GM12864 (cell line): Measurements from ENCODE around the gene NOL7.

Experiments
- DNase-seq: peaks from one replicate; pipeline ENCODE4 v3.0.0-alpha.2; 2011; ENCODE audit warnings: low read depth
- H3K4me3 ChIP-seq: 2 replicates; pipeline ENCODE4 v1.5.1; 2011; ENCODE audit warnings: mild to moderate bottlenecking, low read depth, low read length, control low read depth
- TF ChIP-seq, protein P1 (sequence below): IDR thresholded peaks from 2 replicates; pipeline ENCODE4 v1.5.1; 2011; ENCODE audit warnings: low read depth, mild to moderate bottlenecking, moderate library complexity, low read length, control low read depth, inconsistent platforms; ENCODE audit errors: missing control alignments

NOL7 gene

GRCh38 chr6:13613029-13613594 is 2.0 kb upstream of the NOL7 start:
- TF ChIP-seq, protein P1, sequence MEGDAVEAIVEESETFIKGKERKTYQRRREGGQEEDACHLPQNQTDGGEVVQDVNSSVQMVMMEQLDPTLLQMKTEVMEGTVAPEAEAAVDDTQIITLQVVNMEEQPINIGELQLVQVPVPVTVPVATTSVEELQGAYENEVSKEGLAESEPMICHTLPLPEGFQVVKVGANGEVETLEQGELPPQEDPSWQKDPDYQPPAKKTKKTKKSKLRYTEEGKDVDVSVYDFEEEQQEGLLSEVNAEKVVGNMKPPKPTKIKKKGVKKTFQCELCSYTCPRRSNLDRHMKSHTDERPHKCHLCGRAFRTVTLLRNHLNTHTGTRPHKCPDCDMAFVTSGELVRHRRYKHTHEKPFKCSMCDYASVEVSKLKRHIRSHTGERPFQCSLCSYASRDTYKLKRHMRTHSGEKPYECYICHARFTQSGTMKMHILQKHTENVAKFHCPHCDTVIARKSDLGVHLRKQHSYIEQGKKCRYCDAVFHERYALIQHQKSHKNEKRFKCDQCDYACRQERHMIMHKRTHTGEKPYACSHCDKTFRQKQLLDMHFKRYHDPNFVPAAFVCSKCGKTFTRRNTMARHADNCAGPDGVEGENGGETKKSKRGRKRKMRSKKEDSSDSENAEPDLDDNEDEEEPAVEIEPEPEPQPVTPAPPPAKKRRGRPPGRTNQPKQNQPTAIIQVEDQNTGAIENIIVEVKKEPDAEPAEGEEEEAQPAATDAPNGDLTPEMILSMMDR = no peak
- peak overlapping the region; percentile 97; the same call in 1 of the 2 replicates for H3K4me3 ChIP-seq
- DNase-seq = no peak

DNA sequence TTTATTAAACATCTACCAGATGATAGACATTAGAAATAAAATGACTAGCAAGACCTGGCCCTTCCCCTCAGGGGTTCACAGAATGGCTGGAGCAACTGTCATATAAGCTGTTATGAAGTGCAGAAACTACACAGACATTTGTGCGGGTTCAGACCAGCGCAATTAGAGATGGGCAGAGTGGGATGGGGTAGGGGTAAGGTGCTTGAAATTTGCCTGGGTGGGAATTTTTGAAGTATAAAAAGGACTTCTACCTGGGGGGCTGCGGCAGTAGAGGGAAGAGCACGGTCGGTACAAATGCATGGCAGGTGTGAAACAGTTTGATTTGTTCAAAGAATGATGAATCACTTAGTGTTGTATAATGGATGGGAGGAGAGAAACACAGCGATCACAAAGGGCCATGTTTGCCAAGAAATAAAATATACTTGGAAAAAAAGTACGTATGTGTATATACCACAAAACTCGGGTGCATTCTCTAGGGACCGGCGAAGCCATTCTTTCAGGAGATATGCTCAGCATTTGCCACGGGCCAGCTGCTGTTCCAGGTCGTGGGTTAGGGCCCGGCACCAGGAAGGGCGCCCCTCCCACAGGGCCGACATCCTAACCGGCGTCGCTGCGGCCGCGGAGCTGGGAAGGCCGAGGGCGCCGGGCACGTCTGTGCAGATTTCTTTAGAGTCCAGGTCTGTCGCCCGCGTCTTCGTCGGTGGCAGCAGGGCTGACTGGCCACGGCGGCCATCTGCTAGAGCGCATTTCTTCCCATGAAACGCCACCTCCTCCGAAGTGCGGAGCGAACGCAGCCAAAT is 809 bp upstream of the NOL7 start:
- no peak for DNase-seq
- TF ChIP-seq, protein P1 = no peak
- H3K4me3 ChIP-seq = peak overlapping the region; percentile 97

DNA sequence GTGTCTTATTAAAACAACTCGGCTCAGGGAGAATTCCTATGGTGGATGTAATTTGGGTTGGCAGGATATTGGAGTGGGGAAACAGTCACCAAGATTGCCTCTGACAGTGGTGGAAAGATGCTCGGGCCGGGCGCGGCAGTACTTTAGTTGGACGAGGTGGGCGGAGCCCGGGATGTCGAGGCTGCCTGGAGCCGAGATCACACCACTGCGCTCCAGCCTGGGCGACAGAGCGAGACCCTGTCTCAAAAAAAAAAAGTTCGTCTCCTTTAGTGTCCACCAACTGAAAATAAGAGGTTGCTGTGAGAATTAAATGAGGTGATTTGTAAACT is 621 bp downstream of the NOL7 start:
- DNase-seq = no peak
- peak overlapping the region; percentile 97 for H3K4me3 ChIP-seq
- TF ChIP-seq, protein P1 = no peak

- no peak for DNase-seq
- H3K4me3 ChIP-seq = no peak overlapping the region
- TF ChIP-seq, protein P1 = no peak
Observed at GRCh38 chr6:13617066-13617465, 1.9 kb downstream of the NOL7 start.

GRCh38 chr6:13624871-13625288 is 9.7 kb downstream of the NOL7 start:
- peak; percentile 31 for DNase-seq
- no peak overlapping the region for H3K4me3 ChIP-seq
- TF ChIP-seq, protein P1 = peak; percentile 71

DNA sequence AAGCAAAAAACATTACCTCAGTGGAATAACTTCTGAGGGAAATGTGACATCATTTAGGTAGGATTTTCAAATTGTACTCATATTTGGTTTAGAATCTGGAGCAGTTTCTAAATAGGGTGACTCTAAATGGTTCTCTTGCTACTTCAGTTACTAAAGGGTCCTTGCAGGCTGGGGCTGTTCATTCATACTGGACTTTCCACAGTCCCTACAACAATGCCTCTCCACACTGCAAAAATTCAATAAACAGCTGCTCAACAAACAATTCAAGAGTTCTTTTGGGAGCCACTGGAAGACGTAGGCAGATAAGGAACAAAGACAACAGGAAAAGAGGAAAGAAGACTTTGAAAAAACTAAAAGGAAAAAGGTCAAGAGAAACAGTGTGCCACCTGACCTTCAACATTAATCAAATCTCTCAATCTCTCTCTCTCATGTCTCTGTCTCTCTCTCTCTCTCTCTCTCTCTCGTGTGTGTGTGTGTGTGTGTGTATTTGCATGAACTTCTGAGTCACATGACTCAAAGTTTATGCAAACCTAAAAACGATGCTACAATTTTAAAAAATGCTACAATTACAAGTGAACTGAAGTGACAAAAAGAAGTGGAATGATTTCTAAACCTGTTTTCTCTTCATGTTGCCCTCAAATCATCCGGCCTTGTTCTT is 14.5 kb downstream of the NOL7 start:
- TF ChIP-seq, protein P1 = no peak
- no peak overlapping the region for H3K4me3 ChIP-seq
- DNase-seq = no peak

DNA sequence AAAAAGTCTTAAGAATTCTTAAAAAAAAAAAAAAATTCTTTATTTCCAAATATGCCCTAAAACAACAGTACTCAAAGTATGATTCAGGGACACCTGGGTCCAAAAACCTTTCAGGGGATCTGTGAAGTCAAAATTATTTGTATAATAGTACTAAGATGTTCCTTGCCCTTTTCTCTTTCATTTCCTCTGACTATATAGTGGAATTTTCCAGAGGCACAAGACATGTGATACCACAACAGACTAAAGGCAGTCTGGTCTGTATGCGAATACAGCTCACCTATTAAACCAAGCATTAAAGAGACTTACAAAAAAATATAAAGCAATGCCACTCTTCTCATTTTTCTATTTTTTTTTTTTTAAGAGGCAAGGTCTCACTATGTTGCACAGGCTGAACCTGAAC is 15.4 kb downstream of the NOL7 start:
- TF ChIP-seq, protein P1 = no peak
- DNase-seq = no peak
- no peak overlapping the region for H3K4me3 ChIP-seq
